SK-N-MC (cell line): ENCODE measurements around the gene PRDM16.

Source experiments
- DNase-seq: peaks from one replicate; pipeline ENCODE4 v3.0.0-alpha.2; 2011; ENCODE audit warnings: low read depth, low spot score
- H3K27ac ChIP-seq: fragments of 200-600 bp; sonication (generic); 2 replicates; pipeline ENCODE4 v1.5.1; 2016; ENCODE audit warnings: mixed run types
- H3K36me3 ChIP-seq: fragments of 200-600 bp; sonication (generic); 2 replicates; pipeline ENCODE4 v1.6.1; 2017; ENCODE audit warnings: antibody characterized with exemption, low read length, mixed read lengths; ENCODE audit not compliant: insufficient read depth
- H3K4me3 ChIP-seq: fragments of 200-600 bp; sonication (generic); 2 replicates; pipeline ENCODE4 v1.5.1; 2016
- H3K9ac ChIP-seq: fragments of 200-600 bp; sonication (generic); 2 replicates; pipeline ENCODE4 v1.8.0; 2017; ENCODE audit warnings: mixed run types, mixed read lengths; ENCODE audit not compliant: insufficient read length
- H3K9me3 ChIP-seq: fragments of 200-600 bp; sonication (generic); 2 replicates; pipeline ENCODE4 v1.6.1; 2017; ENCODE audit warnings: low read depth, mild to moderate bottlenecking, antibody characterized with exemption, low read length, moderate library complexity, mixed read lengths
- EZH2 ChIP-seq: fragments of 200-600 bp; sonication (generic); IDR thresholded peaks from one replicate; pipeline ENCODE4 v1.6.1; 2017; ENCODE audit warnings: antibody characterized with exemption
- FOXP2 ChIP-seq: optimal IDR thresholded peaks from 2 replicates; pipeline ENCODE3; 2011; ENCODE audit warnings: mild to moderate bottlenecking, moderate library complexity; ENCODE audit not compliant: insufficient read depth; ENCODE audit errors: extremely low read length, control extremely low read depth
- POLR2AphosphoS5 ChIP-seq: IDR thresholded peaks from 2 replicates; pipeline ENCODE4 v1.6.1; 2012; ENCODE audit warnings: mild to moderate bottlenecking, low read depth, low read length, borderline replicate concordance

The PRDM16 gene

GRCh38 chr1:3292051-3292722 is 223.2 kb downstream of the PRDM16 start:
- Histone ChIP-seq H3K4me3 (no peak overlapping the region), H3K36me3 (no peaks in the 10 kb centered on the region), H3K9me3 (no peaks in the 10 kb centered on the region), H3K27ac (no peak overlapping the region), H3K9ac (no peak overlapping the region)
- no peak for DNase-seq
- no peak for TF ChIP-seq POLR2AphosphoS5
- no peak for TF ChIP-seq EZH2
- no peak for TF ChIP-seq FOXP2

- Histone ChIP-seq H3K9me3 (no peaks in the 10 kb centered on the region), H3K27ac (no peak overlapping the region), H3K9ac (no peak overlapping the region), H3K4me3 (no peak overlapping the region), H3K36me3 (no peaks in the 10 kb centered on the region)
- no peak for DNase-seq
- TF ChIP-seq FOXP2 (no peak), POLR2AphosphoS5 (no peak), EZH2 (peak; percentile 27)
Observed at GRCh38 chr1:3292868-3293562, 224.0 kb downstream of the PRDM16 start.

- no peaks in the 10 kb centered on the region for H3K9me3 ChIP-seq
- no peak for DNase-seq
- no peak overlapping the region for H3K4me3 ChIP-seq
- H3K27ac ChIP-seq, result no peak overlapping the region
- H3K9ac ChIP-seq, result no peak overlapping the region
- no peak for TF ChIP-seq POLR2AphosphoS5
- no peak for TF ChIP-seq FOXP2
- TF ChIP-seq EZH2, result no peak
- no peaks in the 10 kb centered on the region for H3K36me3 ChIP-seq
Observed at GRCh38 chr1:3293563-3294080, 224.6 kb downstream of the PRDM16 start.

GRCh38 chr1:3294450-3294849 is 225.4 kb downstream of the PRDM16 start:
- Histone ChIP-seq H3K36me3 (no peaks in the 10 kb centered on the region), H3K27ac (no peak overlapping the region), H3K9me3 (no peaks in the 10 kb centered on the region), H3K9ac (no peak overlapping the region), H3K4me3 (no peak overlapping the region)
- no peak for DNase-seq
- no peak for TF ChIP-seq EZH2
- TF ChIP-seq POLR2AphosphoS5, result no peak
- TF ChIP-seq FOXP2, result no peak

GRCh38 chr1:3295846-3296245 is 226.8 kb downstream of the PRDM16 start:
- TF ChIP-seq POLR2AphosphoS5 (no peak), EZH2 (no peak), FOXP2 (no peak)
- no peak for DNase-seq
- no peak overlapping the region for H3K4me3 ChIP-seq
- no peaks in the 10 kb centered on the region for H3K36me3 ChIP-seq
- H3K9me3 ChIP-seq, result no peaks in the 10 kb centered on the region
- no peak overlapping the region for H3K9ac ChIP-seq
- H3K27ac ChIP-seq, result no peak overlapping the region

- no peaks in the 10 kb centered on the region for H3K9me3 ChIP-seq
- no peak overlapping the region for H3K9ac ChIP-seq
- H3K27ac ChIP-seq, result no peak overlapping the region
- no peak for TF ChIP-seq FOXP2
- TF ChIP-seq EZH2, result no peak
- no peak for TF ChIP-seq POLR2AphosphoS5
- no peak for DNase-seq
- no peaks in the 10 kb centered on the region for H3K36me3 ChIP-seq
- no peak overlapping the region for H3K4me3 ChIP-seq
Observed at GRCh38 chr1:3296326-3296725, 227.3 kb downstream of the PRDM16 start.

- H3K36me3 ChIP-seq, result no peaks in the 10 kb centered on the region
- H3K27ac ChIP-seq, result no peak overlapping the region
- DNase-seq, result no peak
- TF ChIP-seq EZH2, result peak; percentile 54
- TF ChIP-seq FOXP2, result no peak
- no peak overlapping the region for H3K9ac ChIP-seq
- H3K9me3 ChIP-seq, result no peaks in the 10 kb centered on the region
- no peak overlapping the region for H3K4me3 ChIP-seq
Observed at GRCh38 chr1:3296826-3297225, 227.8 kb downstream of the PRDM16 start.

- DNase-seq, result no peak
Observed at GRCh38 chr1:3297756-3298155, 228.8 kb downstream of the PRDM16 start.

GRCh38 chr1:3298197-3298596 is 229.2 kb downstream of the PRDM16 start:
- H3K27ac ChIP-seq, result no peak overlapping the region
- no peak overlapping the region for H3K4me3 ChIP-seq
- H3K9me3 ChIP-seq, result no peaks in the 10 kb centered on the region
- no peak for DNase-seq
- H3K9ac ChIP-seq, result no peak overlapping the region
- TF ChIP-seq FOXP2 (no peak), EZH2 (no peak), POLR2AphosphoS5 (no peak)
- H3K36me3 ChIP-seq, result no peaks in the 10 kb centered on the region

More at GRCh38 chr1:3297756-3298155, 228.8 kb downstream of the PRDM16 start:
- TF ChIP-seq POLR2AphosphoS5 (no peak), EZH2 (no peak), FOXP2 (no peak)
- H3K4me3 ChIP-seq, result no peak overlapping the region
- H3K27ac ChIP-seq, result no peak overlapping the region
- no peaks in the 10 kb centered on the region for H3K9me3 ChIP-seq
- H3K36me3 ChIP-seq, result no peaks in the 10 kb centered on the region
- H3K9ac ChIP-seq, result no peak overlapping the region
